Measurements from ENCODE around the gene ADISSP. TPM values are rescaled to one million over a fixed set of nuclear protein-coding genes. Genes with fewer than 3 reads are reported as not detected.

ADISSP gene
- total and polyA plus RNA-seq, 9 of the 15 experiments (the other 6 are each of a cell fraction or from before 2014, with no cell fraction given): 1.4 to 70.6 (median 23.4) TPM

DNA sequence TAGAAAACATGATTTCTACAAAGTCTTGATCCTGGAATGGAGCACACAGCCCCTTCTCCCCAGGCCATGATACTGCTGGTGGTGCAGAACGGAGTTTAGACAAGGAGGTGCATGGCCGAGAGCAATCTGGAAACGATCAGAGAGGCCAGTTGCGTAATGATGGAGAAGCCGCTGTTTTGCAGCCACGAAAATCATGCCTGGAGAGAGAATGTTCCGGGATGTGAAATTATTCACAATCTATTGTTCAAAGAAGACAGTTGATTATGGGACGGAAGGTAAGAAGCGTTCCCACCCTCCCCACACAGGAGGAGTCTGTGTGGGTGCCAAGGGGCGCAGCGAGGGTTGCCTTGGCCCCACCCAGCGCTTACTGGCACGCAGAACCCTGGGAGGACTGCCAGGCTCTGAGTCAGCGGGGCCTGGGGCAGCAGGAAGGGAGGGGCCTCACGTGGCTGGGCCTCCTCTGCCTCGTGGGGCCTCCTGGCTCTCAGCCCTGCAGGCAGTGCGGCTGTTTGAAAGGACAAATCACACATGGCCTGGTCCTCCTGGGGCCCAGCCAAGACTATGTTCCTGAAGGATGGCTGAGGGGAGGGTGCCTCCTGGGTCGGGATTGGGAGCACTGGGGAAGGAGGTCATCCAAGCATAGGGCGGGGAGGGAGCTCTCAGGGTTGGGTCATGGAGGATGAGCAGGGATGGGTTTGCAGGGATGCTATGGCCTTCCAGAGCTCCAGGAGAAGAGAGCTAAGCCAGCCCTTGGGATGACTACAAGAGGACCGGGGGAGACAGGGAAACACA is 44.1 kb upstream of the ADISSP start (continued):
- TF ChIP-seq, protein P1, sequence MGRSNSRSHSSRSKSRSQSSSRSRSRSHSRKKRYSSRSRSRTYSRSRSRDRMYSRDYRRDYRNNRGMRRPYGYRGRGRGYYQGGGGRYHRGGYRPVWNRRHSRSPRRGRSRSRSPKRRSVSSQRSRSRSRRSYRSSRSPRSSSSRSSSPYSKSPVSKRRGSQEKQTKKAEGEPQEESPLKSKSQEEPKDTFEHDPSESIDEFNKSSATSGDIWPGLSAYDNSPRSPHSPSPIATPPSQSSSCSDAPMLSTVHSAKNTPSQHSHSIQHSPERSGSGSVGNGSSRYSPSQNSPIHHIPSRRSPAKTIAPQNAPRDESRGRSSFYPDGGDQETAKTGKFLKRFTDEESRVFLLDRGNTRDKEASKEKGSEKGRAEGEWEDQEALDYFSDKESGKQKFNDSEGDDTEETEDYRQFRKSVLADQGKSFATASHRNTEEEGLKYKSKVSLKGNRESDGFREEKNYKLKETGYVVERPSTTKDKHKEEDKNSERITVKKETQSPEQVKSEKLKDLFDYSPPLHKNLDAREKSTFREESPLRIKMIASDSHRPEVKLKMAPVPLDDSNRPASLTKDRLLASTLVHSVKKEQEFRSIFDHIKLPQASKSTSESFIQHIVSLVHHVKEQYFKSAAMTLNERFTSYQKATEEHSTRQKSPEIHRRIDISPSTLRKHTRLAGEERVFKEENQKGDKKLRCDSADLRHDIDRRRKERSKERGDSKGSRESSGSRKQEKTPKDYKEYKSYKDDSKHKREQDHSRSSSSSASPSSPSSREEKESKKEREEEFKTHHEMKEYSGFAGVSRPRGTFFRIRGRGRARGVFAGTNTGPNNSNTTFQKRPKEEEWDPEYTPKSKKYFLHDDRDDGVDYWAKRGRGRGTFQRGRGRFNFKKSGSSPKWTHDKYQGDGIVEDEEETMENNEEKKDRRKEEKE (IDR thresholded peaks at IDR 0.05; ENCODE audit: borderline replicate concordance in 1 of 2, control insufficient read depth in 1 of 2, low read depth in 2 of 2, low read length in 1 of 2): no peak
- TF ChIP-seq ZNF197 (CRISPR knock-in tag; IDR thresholded peaks at IDR 0.05; ENCODE audit: low read depth) (no peak), ZNF23 (CRISPR knock-in tag; IDR thresholded peaks at IDR 0.05) (no peak), CHCHD3 (CRISPR knock-in tag; IDR thresholded peaks at IDR 0.05) (no peak), NR3C1 (CRISPR knock-in tag; IDR thresholded peaks at IDR 0.05) (no peak), KAT2B (IDR thresholded peaks at IDR 0.05; ENCODE audit: low read depth, low read length) (no peak), RUNX1 (IDR thresholded peaks at IDR 0.05; ENCODE audit: low read depth) (no peak), NFYB (IDR thresholded peaks at IDR 0.05; ENCODE audit: extremely low read depth, insufficient read length) (no peak), RFX1 (IDR thresholded peaks at IDR 0.05) (no peak), EP400 (IDR thresholded peaks at IDR 0.05) (peak; percentile 49; the same call in 1 of the 2 replicates), CBFA2T2 (conservative IDR thresholded peaks at IDR 0.05) (no peak), FOXM1 (IDR thresholded peaks at IDR 0.05; ENCODE audit: low read depth) (no peak), FOXM1 (CRISPR knock-in tag; IDR thresholded peaks at IDR 0.05; ENCODE audit: low read depth) (no peak), SMC3 (conservative IDR thresholded peaks at IDR 0.05; ENCODE audit: insufficient read depth, low read depth, low read length) (no peak)
- TF ChIP-seq, protein P2, sequence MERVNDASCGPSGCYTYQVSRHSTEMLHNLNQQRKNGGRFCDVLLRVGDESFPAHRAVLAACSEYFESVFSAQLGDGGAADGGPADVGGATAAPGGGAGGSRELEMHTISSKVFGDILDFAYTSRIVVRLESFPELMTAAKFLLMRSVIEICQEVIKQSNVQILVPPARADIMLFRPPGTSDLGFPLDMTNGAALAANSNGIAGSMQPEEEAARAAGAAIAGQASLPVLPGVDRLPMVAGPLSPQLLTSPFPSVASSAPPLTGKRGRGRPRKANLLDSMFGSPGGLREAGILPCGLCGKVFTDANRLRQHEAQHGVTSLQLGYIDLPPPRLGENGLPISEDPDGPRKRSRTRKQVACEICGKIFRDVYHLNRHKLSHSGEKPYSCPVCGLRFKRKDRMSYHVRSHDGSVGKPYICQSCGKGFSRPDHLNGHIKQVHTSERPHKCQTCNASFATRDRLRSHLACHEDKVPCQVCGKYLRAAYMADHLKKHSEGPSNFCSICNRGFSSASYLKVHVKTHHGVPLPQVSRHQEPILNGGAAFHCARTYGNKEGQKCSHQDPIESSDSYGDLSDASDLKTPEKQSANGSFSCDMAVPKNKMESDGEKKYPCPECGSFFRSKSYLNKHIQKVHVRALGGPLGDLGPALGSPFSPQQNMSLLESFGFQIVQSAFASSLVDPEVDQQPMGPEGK (CRISPR knock-in tag; IDR thresholded peaks at IDR 0.05; ENCODE audit: borderline replicate concordance): no peak
- TF ChIP-seq, protein P3, sequence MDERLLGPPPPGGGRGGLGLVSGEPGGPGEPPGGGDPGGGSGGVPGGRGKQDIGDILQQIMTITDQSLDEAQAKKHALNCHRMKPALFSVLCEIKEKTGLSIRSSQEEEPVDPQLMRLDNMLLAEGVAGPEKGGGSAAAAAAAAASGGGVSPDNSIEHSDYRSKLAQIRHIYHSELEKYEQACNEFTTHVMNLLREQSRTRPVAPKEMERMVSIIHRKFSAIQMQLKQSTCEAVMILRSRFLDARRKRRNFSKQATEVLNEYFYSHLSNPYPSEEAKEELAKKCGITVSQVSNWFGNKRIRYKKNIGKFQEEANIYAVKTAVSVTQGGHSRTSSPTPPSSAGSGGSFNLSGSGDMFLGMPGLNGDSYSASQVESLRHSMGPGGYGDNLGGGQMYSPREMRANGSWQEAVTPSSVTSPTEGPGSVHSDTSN (CRISPR knock-in tag; IDR thresholded peaks at IDR 0.05; ENCODE audit: low read depth): no peak
- TF ChIP-seq, protein P3 (tag; conservative IDR thresholded peaks at IDR 0.05; ENCODE audit: low read depth): no peak
- TF ChIP-seq, protein P4, sequence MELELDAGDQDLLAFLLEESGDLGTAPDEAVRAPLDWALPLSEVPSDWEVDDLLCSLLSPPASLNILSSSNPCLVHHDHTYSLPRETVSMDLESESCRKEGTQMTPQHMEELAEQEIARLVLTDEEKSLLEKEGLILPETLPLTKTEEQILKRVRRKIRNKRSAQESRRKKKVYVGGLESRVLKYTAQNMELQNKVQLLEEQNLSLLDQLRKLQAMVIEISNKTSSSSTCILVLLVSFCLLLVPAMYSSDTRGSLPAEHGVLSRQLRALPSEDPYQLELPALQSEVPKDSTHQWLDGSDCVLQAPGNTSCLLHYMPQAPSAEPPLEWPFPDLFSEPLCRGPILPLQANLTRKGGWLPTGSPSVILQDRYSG (tag; conservative IDR thresholded peaks at IDR 0.05; ENCODE audit: low read depth): no peak

Data from K562 (cell line).